GM10266 (cell line): ENCODE measurements around the gene SCYGR8.

Experiments
- DNase-seq: peaks from one replicate; pipeline ENCODE4 v3.0.0; 2012; ENCODE audit errors: extremely low spot score
- TF ChIP-seq, protein P1 (sequence below): IDR thresholded peaks from 2 replicates; pipeline ENCODE4 v1.5.1; 2012; ENCODE audit warnings: mild to moderate bottlenecking, low read depth; ENCODE audit not compliant: control insufficient read depth, insufficient read depth; ENCODE audit errors: missing control alignments

Gene SCYGR8, protein sequence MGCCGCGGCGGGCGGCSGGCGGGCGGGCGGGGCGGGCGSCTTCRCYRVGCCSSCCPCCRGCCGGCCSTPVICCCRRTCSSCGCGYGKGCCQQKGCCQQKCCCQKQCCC

GRCh38 chr2:227745594-227745993, at the start of gene SCYGR8:
Gene SCYGR8, plus strand, starts transcription at chr2:227745894. Its CDS starts 0 bp downstream, at chr2:227745894.
- TF ChIP-seq, protein P1, sequence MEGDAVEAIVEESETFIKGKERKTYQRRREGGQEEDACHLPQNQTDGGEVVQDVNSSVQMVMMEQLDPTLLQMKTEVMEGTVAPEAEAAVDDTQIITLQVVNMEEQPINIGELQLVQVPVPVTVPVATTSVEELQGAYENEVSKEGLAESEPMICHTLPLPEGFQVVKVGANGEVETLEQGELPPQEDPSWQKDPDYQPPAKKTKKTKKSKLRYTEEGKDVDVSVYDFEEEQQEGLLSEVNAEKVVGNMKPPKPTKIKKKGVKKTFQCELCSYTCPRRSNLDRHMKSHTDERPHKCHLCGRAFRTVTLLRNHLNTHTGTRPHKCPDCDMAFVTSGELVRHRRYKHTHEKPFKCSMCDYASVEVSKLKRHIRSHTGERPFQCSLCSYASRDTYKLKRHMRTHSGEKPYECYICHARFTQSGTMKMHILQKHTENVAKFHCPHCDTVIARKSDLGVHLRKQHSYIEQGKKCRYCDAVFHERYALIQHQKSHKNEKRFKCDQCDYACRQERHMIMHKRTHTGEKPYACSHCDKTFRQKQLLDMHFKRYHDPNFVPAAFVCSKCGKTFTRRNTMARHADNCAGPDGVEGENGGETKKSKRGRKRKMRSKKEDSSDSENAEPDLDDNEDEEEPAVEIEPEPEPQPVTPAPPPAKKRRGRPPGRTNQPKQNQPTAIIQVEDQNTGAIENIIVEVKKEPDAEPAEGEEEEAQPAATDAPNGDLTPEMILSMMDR, result no peak
- no peak for DNase-seq

GRCh38 chr2:227696990-227697679, 48.6 kb upstream of the SCYGR8 start:
- TF ChIP-seq, protein P1, result no peak
- no peak for DNase-seq

DNA sequence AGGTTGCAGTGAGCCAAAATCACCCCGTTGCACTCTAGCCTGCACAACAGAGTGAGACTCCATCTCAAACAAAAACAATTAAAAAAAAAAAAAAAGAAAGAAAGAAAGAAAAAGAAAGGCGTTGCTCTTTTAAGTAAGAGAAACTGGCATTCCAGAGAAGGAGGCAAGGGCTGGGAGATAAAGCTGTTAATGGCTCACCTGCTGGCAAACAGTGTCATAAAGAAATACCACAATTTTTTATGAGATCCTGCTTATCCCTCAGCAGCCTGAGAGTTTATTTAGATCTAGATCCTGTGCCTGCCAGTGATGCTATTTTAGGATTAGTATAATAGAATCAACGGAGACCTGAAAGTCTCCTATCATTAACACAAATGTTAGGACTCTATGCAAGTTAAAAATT, 44.1 kb upstream of the SCYGR8 start:
- TF ChIP-seq, protein P1, result no peak
- DNase-seq, result no peak

- no peak for DNase-seq
These were observed 42.4 kb upstream of the SCYGR8 start for GRCh38 chr2:227703280-227703732.

GRCh38 chr2:227703961-227704360, 41.7 kb upstream of the SCYGR8 start:
- TF ChIP-seq, protein P1, result no peak
- no peak for DNase-seq

More at GRCh38 chr2:227703280-227703732, 42.4 kb upstream of the SCYGR8 start:
- TF ChIP-seq, protein P1, result no peak

DNA sequence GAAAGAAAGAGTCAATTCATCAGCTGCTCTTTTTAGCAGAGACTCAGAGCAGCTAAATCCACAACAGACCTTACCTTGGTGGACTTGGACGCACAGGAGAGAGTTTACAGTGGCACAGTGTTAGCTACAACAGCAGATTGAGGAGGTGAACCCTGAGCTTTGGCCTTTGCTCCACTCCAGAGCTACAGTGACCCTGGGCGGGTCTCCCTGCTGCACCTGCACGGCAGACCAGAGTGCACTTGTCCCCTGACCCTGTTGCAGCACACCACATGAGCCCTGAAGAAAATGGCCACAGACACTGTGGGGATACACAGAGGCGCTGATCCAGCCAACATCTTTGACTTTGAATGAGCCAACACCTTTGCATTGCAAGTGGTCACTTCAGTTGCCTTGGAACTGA, 38.8 kb upstream of the SCYGR8 start:
- TF ChIP-seq, protein P1, result no peak
- no peak for DNase-seq

DNA sequence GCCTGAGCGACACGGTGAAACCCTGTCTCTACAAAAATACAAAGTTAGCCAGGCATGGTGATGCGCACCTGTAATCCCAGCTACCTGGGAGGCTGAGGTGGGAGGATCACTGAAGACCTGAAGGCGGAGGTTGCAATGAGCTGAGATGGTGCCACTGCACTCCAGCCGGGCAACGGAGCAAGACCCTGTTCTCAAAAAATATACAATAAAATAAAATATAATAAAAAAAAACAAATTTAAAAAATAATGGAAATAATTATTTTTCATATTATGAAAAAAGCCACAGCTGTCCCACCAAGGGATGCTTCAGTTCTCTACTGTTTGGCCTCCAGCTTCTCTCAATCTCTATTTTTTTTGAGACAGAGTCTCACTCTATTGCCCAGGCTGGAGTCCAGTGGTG, 38.3 kb upstream of the SCYGR8 start:
- TF ChIP-seq, protein P1, result no peak
- DNase-seq, result no peak
